Neural progenitor cell (in vitro differentiated cells): ENCODE results near the gene CHST12.

Experiments
- CTCF ChIP-seq: fragments of 200-600 bp; sonication (generic); IDR thresholded peaks from 2 replicates; pipeline ENCODE4 v1.5.1; 2017; ENCODE audit warnings: antibody characterized with exemption, mild to moderate bottlenecking
- EZH2 ChIP-seq: fragments of 200-600 bp; sonication (generic); IDR thresholded peaks from 2 replicates; pipeline ENCODE4 v1.6.1; 2017; ENCODE audit warnings: antibody characterized with exemption, mild to moderate bottlenecking, moderate library complexity

DNA sequence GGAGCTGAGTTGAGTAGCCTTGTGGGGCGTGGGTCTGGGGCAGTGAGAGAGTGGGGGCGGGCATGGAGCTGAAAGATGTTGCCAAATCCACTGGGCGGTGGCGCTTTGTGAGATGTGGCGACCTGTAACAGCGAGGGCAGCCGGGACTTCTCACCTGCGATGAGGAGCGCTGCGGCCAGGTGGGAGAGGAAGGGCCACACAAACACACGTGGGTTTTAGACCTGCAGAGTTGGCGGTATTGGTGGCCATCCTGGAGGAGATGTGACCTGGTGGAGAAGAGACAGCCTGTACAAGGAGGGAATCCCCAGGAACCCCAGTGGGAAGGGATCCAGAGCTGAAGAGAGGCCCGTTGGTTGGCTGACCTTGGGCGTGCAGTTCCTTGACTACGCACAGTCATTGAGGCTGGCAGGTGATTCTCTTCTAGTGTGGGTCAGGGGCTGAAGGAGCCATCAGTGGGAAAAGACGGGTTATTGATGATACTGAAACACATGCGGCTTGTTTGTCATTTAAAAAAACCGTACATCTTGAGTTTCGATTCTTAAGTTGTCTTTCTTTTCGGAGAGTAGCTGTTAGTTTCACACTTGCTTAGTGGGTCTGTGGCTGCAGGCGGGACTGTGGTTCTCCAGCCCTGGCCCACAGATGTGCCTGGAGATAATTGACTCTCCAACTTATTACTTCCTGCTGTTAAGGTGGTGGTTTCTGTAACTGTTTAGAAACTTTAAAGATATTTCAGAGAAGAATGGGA, 2.4 kb downstream of the CHST12 start:
- no peak for TF ChIP-seq CTCF
- TF ChIP-seq EZH2: no peak
